PFSK-1 (cell line): ENCODE data around the gene VDAC1.

Experiments used
- FOXP2 ChIP-seq: optimal IDR thresholded peaks from 2 replicates; pipeline ENCODE3; 2011; ENCODE audit warnings: borderline replicate concordance, control low read depth, inconsistent platforms; ENCODE audit not compliant: insufficient read depth; ENCODE audit errors: extremely low read length, extremely low read depth
- POLR2AphosphoS5 ChIP-seq: IDR thresholded peaks from 2 replicates; pipeline ENCODE4 v1.6.1; 2012; ENCODE audit warnings: low read depth, mild to moderate bottlenecking, control low read depth, low read length, moderate library complexity
- SIN3A ChIP-seq: IDR thresholded peaks from 2 replicates; pipeline ENCODE4 v1.6.1; 2012; ENCODE audit warnings: mild to moderate bottlenecking, low read length, moderate library complexity, borderline replicate concordance; ENCODE audit not compliant: insufficient read depth
- TAF1 ChIP-seq: IDR thresholded peaks from 2 replicates; pipeline ENCODE4 v1.6.1; 2012; ENCODE audit warnings: low read length, control low read depth, borderline replicate concordance; ENCODE audit not compliant: insufficient read depth
- TF ChIP-seq, protein P1 (sequence below), 2 experiments: IDR thresholded peaks; 2 replicates each; pipeline versions ENCODE4 v1.6.1 to v1.8.0; 2011 to 2012; ENCODE audit warnings: low read depth in 2 of 2, low read length in 2 of 2, control low read depth in 1 of 2, inconsistent platforms in 1 of 2, mild to moderate bottlenecking in 1 of 2, moderate library complexity in 1 of 2; ENCODE audit not compliant: insufficient read depth in 1 of 2

Gene VDAC1

DNA sequence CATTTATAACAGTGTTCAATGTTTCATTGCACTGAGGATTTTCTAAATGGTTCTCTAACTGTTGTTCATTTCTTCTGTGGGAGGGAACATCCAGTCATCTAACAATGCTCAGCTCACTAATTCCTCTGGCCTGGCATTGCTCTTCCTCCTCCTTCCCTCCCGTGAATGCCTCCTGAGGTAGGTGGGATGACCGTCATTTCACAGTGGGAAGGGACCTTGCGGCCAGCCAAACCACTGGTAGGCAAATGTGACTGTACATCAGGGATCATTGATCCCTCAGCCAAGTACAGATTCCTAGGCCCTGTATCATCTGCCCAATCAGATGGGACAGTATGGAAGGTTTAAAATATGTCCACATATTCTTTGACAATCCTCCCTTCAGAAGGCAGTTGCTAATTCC, 23.7 kb upstream of the VDAC1 start:
- TF ChIP-seq, protein P1, sequence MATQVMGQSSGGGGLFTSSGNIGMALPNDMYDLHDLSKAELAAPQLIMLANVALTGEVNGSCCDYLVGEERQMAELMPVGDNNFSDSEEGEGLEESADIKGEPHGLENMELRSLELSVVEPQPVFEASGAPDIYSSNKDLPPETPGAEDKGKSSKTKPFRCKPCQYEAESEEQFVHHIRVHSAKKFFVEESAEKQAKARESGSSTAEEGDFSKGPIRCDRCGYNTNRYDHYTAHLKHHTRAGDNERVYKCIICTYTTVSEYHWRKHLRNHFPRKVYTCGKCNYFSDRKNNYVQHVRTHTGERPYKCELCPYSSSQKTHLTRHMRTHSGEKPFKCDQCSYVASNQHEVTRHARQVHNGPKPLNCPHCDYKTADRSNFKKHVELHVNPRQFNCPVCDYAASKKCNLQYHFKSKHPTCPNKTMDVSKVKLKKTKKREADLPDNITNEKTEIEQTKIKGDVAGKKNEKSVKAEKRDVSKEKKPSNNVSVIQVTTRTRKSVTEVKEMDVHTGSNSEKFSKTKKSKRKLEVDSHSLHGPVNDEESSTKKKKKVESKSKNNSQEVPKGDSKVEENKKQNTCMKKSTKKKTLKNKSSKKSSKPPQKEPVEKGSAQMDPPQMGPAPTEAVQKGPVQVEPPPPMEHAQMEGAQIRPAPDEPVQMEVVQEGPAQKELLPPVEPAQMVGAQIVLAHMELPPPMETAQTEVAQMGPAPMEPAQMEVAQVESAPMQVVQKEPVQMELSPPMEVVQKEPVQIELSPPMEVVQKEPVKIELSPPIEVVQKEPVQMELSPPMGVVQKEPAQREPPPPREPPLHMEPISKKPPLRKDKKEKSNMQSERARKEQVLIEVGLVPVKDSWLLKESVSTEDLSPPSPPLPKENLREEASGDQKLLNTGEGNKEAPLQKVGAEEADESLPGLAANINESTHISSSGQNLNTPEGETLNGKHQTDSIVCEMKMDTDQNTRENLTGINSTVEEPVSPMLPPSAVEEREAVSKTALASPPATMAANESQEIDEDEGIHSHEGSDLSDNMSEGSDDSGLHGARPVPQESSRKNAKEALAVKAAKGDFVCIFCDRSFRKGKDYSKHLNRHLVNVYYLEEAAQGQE (IDR thresholded peaks at IDR 0.05; ENCODE audit: insufficient read depth in 1 of 2, low read depth in 2 of 2, low read length in 2 of 2): no peak
- TF ChIP-seq FOXP2 (no peak), TAF1 (no peak), POLR2AphosphoS5 (no peak), SIN3A (no peak)

DNA sequence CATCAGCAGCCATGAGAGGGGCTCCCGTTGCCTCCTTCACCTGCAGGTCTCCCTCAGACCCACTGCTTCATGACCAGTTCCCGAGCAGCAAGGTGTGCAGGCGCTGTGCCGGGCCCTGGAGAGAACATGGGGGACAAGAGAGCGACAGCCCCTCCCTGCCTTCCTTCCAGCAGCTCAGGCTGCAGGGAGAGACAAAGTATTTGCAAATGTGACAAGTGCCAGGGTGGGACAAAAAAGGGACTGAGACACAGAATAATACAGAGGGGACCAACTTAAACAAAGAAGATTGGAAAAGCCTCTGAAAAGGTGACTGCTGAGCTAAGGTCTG, 22.5 kb upstream of the VDAC1 start:
- TF ChIP-seq POLR2AphosphoS5 (no peak), TAF1 (no peak), SIN3A (no peak), FOXP2 (no peak)
- TF ChIP-seq, protein P1 (IDR thresholded peaks at IDR 0.05; ENCODE audit: insufficient read depth in 1 of 2, low read depth in 2 of 2, low read length in 2 of 2): no peak

DNA sequence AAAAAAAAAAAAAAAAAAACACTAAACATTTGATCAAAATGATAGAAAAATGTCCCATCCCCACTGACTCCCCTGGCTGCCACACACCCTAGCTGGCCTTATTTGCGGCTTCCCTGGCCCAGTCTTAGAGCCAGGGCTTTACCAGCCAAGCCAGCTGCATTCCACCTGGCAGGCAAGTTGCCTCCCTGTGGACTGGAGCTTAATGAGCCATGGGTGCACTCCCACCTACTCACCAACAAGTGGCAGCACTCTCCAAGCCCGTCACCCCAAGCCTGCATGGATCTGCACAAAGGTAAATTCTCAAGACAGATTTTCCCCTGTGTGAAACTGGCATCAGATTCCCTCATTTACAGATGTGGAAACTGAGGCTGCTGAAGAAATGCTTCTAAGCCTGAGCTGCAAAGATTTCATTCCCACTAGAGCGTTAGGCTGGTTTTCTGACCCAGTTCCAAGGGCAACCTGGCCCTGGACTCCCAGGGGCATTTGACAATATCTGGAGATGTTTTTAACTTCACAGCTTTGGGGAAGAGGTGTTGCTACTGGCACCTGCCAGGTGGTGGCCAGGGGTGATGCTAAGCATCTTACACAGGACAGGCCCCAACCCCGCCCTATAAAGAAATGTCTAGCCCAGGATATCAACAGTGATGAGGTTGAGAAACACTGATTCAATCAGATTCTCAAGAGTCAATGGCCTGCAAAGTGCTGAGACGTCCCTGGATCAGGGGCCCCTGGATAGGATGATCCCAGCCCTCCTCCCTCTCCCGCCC, 21.9 kb upstream of the VDAC1 start:
- TF ChIP-seq FOXP2 (no peak), TAF1 (no peak), POLR2AphosphoS5 (no peak), SIN3A (no peak)
- TF ChIP-seq, protein P1 (IDR thresholded peaks at IDR 0.05; ENCODE audit: insufficient read depth in 1 of 2, low read depth in 2 of 2, low read length in 2 of 2): no peak

DNA sequence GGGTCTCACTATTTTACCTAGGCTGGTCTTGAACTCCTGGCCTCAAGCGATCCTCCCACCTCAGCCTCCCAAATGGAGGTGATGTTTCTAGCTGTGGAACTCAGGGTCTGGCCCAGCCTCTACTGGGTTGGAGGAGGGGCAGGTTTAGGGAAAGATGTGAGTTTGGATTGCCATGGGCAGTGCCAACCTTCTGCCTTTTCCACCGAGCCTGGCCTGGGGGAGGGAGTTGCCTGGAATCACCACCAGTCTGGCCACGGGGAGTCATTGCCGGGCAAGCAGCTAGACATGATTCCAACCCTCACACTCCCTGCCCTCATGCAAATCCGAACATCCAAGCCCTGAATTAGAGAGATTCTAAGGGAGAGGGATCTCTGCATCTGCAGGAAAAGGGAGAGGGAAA, 21.0 kb upstream of the VDAC1 start:
- TF ChIP-seq POLR2AphosphoS5: no peak
- no peak for TF ChIP-seq SIN3A
- no peak for TF ChIP-seq FOXP2
- TF ChIP-seq TAF1: no peak
- TF ChIP-seq, protein P1 (IDR thresholded peaks at IDR 0.05; ENCODE audit: insufficient read depth in 1 of 2, low read depth in 2 of 2, low read length in 2 of 2): no peak

DNA sequence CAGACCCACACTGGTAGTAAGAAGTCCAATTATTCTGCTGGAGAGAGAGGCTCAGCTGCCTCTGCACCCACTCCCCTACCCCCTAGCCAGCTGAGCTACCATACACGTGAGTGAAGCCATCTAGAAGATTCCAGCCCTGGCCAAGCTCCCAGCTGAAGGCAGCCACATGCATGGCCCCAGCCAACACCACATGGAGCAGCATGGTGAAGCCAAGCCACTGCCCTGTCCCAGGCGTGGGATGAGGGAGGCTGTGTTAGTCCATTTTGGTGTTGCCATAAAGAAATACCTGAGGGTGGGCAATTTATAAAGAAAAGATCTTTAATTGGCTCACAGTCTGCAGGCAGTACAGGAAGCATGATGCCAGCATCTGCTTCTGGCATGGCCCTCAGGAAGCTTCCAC, 20.0 kb upstream of the VDAC1 start:
- TF ChIP-seq FOXP2: no peak
- TF ChIP-seq, protein P1 (IDR thresholded peaks at IDR 0.05; ENCODE audit: insufficient read depth in 1 of 2, low read depth in 2 of 2, low read length in 2 of 2): no peak
- TF ChIP-seq POLR2AphosphoS5: no peak
- no peak for TF ChIP-seq SIN3A
- no peak for TF ChIP-seq TAF1
